HL-60/S4 (cell line): Measurements from ENCODE around the gene ATP5PD.
"Not testable (repeated sequence)": the region's sequence is repeated elsewhere in the genome, so short reads cannot be mapped to it uniquely, and the experiment has no call there.

Source experiments
- in situ Hi-C: fragments of 300-500 bp; cut with MboI; formaldehyde crosslinking; loops from 2 replicates; pipeline ENCODE4 v1.14.3; 2022; ENCODE audit warnings: low sequenced_read_pairs

The ATP5PD gene

GRCh38 chr17:75059369-75060345 lies 12.9 kb upstream of the ATP5PD start:
- in situ Hi-C loops, result no loop called here

DNA sequence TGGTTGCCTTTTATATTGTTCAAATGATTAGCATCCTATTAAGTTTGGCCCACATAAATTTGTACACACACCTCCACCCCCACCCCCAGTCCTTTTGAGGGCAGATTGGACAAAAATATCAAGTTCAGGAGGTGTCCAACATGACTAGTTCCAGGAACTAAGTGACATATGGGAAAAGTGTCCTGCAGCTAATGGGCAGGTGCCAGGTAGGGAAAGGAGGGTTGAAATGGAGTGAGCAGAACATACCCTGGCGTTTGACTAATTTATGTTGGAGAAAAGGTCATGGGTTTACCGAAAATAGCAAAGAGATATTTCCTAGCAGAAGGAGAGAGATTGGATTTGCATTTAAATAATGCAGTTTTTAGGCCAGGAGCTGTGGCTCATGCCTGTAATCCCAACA lies 5.2 kb upstream of the ATP5PD start:
- in situ Hi-C loops, result no loop called here

DNA sequence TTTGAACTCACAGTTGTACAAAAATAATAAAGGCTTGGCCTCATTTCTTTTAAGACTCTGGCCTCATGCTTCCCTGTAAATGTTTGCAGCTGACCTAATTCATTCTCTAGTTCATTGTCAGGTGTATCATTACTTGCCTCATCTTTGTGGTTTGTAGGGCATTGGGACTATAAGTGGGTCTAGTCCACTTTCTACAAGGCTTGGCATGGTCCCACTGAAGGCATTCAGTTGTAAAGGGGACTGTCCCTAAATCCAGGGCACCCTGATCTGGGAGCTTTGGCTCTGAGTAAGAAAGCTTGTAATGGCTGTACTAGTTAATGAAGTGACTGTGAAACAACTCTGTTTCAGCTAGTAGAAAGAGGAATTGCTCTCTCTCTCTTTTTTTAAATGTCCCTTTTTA lies 2.9 kb upstream of the ATP5PD start:
- in situ Hi-C loops, result no loop called here

DNA sequence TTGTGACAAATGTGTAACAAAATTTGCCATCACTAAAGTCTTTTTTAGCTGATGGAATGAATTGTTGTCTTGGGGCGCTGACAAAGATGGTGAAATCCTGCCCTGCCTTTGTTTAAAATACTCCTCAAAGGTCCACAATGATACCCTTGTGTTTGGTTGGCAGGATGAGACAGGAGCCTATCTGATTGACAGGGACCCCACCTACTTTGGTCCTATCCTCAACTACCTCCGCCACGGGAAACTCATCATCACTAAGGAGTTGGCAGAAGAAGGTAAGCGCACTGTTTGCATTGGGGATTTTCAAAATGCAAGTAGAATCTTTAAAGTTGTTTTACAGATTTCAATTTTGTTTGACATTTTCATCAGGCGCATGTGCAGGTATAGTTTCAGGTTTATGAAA lies 2.3 kb upstream of the ATP5PD start:
- in situ Hi-C loops, result no loop called here

DNA sequence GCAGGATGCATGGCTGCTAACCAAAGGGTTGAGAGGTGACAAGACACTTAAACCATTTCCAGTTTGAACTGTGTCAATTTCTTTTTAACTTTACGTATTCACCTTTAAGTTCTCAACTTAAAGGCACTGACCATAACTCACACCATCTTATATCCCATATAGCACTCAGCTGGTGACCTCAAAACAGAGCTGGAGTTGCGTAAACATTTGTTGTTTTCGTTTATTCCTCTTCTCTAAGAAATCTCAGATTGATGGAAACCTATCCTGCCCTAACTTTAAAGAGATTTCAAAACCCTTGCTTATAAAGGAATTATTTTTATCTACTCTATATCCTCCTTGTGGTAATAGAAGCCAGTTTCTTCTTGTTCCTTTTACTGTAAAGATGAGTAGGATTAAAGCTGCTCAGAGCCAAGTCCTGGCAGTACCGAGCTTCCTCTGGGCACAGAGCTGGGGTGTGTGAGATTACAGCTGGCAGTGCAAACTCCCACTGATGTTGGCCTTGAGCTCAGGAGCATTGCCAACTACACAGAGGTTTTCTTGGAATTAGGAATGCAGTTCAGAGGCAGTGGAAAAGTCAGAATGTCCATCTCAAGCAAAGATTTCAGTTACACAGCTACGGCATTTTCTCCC lies 1.6 kb upstream of the ATP5PD start:
- in situ Hi-C loops, result no loop called here

- in situ Hi-C loops, result no loop called here
Observed at GRCh38 chr17:75047398-75048098, 779 bp upstream of the ATP5PD start.

DNA sequence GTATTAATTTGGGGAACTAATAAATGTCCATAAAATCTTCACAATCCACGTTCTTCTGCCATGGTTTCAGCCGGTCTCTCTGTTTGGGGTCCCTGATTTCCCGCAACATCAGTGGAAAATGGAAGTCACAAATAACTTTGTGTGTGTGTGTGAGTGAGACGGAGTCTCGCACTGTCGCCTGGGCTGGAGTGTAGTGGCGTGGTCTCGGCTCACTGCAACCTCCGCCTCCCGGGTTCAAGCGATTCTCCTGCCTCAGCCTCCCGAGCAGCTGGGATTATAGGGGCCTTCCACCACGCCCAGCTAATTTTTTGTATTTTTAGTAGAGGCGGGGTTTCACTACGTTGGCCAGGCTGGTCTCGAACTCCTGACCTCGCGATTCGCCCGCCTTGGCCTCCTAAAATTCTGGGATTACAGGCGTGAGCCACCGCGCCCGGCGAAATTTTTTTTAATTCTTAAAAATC lies 793 bp downstream of the ATP5PD start:
- in situ Hi-C loops, result not testable (repeated sequence)

GRCh38 chr17:75044716-75045115 lies 2.1 kb downstream of the ATP5PD start:
- in situ Hi-C loops, result no loop called here

GRCh38 chr17:75043789-75044188 lies 3.0 kb downstream of the ATP5PD start:
- in situ Hi-C loops, result not testable (repeated sequence)

GRCh38 chr17:75041656-75042280 lies 5.0 kb downstream of the ATP5PD start:
- in situ Hi-C loops, result no loop called here

DNA sequence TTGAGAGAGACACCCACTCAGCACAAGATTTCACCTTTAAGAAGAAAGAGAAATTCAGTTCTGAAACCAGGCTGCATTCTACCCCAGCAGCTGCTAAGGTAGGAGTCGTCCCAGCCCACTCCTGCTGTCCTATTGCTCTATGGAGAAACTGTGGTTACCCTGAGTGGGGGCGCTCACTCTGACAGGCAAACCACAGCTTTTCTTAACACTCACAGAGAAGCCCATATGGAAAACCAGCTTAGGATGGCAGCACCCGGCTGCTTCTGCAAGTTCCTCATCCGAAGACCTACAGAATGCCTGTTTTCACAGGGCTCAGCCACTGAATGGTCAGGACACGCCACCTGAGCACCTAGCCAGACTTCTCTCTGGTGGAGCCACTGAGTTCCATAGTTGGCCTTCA lies 7.5 kb downstream of the ATP5PD start:
- in situ Hi-C loops, result no loop called here

DNA sequence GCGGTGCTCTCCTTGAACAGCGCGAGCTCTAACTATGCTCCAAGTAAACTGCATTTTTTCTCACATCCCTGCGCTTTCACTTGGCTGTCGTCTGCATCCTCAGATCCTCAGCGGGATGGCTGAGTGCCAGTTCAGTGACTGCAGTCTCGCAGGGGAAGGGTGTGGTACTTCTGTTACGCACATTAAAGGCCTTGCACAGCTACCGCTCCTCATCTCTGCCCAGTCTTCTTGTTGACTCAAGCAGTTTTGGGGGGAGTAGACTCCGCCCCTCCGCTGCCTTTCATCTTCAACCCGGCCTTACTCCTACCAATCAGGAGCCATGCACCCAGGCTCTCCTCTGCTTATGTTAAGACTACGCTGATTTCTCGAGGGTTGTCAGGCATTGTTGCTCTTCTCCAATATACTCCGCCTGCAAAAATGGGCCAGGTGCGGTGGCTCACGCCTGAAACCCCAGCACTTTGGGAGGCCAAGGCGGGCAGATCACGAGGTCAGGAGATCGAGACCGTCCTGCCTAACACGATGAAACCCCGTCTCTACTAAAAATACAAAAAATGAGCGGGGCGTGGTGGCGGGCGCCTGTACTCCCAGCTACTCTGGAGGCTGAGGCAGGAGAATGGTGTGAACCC lies 10.0 kb downstream of the ATP5PD start:
- in situ Hi-C loops, result no loop called here

- in situ Hi-C loops, result no loop called here
Observed at GRCh38 chr17:75034236-75034908, 12.4 kb downstream of the ATP5PD start.

- in situ Hi-C loops, result no loop called here
Observed at GRCh38 chr17:75033346-75034235, 13.2 kb downstream of the ATP5PD start.

- in situ Hi-C loops, result no loop called here
Observed at GRCh38 chr17:75032720-75033280, 14.0 kb downstream of the ATP5PD start.

GRCh38 chr17:75031972-75032719 lies 14.6 kb downstream of the ATP5PD start:
- in situ Hi-C loops, result no loop called here

GRCh38 chr17:75030161-75030560 lies 16.6 kb downstream of the ATP5PD start:
- in situ Hi-C loops, result no loop called here

GRCh38 chr17:75026650-75027049 lies 20.1 kb downstream of the ATP5PD start:
- in situ Hi-C loops, result not testable (repeated sequence)
